ENCODE data around the gene NCKAP5. TPM values are rescaled to one million over a fixed set of nuclear protein-coding genes. Genes with fewer than 3 reads are reported as not detected.

NCKAP5 gene
- total RNA-seq, 1 donor from 2014 or later = 0.20 TPM

DNA sequence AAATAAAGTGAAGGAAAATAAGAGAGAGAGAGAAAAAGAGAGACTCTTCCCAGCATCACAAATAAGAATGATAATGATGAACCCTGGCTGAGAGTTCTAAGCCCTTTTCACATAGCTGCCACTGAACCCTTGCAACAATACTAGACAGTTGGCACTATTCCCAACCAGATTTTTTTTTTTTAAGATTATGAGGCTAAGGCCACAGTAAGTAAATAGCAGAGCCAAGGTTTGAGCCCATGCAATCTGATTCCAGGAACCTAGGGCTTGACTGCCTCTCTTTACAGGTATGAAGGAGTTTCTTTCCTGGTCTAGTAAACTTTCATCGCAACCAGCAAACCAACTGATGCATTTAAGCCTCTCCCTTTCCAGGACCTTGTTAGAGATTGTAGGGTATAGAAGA is 424.6 kb downstream of the NCKAP5 start:
- TF ChIP-seq, protein P1, sequence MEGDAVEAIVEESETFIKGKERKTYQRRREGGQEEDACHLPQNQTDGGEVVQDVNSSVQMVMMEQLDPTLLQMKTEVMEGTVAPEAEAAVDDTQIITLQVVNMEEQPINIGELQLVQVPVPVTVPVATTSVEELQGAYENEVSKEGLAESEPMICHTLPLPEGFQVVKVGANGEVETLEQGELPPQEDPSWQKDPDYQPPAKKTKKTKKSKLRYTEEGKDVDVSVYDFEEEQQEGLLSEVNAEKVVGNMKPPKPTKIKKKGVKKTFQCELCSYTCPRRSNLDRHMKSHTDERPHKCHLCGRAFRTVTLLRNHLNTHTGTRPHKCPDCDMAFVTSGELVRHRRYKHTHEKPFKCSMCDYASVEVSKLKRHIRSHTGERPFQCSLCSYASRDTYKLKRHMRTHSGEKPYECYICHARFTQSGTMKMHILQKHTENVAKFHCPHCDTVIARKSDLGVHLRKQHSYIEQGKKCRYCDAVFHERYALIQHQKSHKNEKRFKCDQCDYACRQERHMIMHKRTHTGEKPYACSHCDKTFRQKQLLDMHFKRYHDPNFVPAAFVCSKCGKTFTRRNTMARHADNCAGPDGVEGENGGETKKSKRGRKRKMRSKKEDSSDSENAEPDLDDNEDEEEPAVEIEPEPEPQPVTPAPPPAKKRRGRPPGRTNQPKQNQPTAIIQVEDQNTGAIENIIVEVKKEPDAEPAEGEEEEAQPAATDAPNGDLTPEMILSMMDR (IDR thresholded peaks at IDR 0.05; ENCODE audit: partially characterized antibody, unreplicated experiment) = no peak
- H3K4me1 Mint-ChIP-seq (ENCODE audit: low read depth, unreplicated experiment) = no peaks in the 10 kb centered on the region
- H3K27me3 Mint-ChIP-seq (ENCODE audit: unreplicated experiment) = no peaks in the 10 kb centered on the region
- no peak overlapping the region for H3K27ac Mint-ChIP-seq (ENCODE audit: unreplicated experiment)
- H3K9me3 Mint-ChIP-seq (ENCODE audit: unreplicated experiment) = no peaks in the 10 kb centered on the region
- no peak overlapping the region for H3K4me3 Mint-ChIP-seq (ENCODE audit: unreplicated experiment)
- no peaks in the 10 kb centered on the region for H3K36me3 Mint-ChIP-seq (ENCODE audit: unreplicated experiment)
- no peak for DNase-seq

DNA sequence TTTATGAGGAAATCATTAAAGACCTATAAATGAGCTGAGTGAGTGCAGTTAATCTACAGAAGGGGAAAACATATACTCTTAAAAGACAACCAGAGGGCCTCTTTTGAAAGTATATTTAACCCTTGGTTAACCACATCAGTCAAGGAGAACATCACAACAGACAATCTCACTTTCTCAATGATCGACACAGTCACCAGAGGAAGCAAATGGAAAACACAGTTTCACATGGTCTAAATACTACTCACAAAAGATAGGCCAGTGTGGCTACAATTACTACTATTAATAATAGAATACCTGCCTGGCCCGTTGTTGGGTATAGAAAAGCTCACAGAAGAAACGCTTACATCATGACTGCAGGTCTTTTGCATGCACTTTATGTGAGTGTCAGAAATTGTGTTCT is 426.2 kb downstream of the NCKAP5 start:
- TF ChIP-seq, protein P1 (IDR thresholded peaks at IDR 0.05; ENCODE audit: partially characterized antibody, unreplicated experiment) = no peak
- no peak overlapping the region for H3K4me3 Mint-ChIP-seq (ENCODE audit: unreplicated experiment)
- no peaks in the 10 kb centered on the region for H3K27me3 Mint-ChIP-seq (ENCODE audit: unreplicated experiment)
- H3K4me1 Mint-ChIP-seq (ENCODE audit: low read depth, unreplicated experiment) = no peaks in the 10 kb centered on the region
- no peak for DNase-seq
- no peaks in the 10 kb centered on the region for H3K36me3 Mint-ChIP-seq (ENCODE audit: unreplicated experiment)
- no peaks in the 10 kb centered on the region for H3K9me3 Mint-ChIP-seq (ENCODE audit: unreplicated experiment)
- H3K27ac Mint-ChIP-seq (ENCODE audit: unreplicated experiment) = no peak overlapping the region

DNA sequence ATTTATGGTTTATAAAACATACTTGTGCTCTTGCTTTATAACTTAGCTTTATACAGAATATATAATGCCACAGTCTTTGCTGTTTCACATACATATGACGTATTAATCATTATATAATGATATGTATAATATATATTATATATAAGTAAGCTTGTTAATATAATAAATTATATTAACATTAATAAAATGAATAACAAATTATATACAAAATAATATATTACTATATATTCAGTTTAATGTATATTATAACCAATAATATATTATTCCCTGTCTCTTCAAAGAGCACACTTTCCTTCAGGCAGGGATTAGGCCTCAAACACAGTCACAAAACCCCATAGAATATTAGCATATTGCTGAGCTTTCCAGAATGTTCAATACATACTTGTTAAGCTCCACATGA is 427.6 kb downstream of the NCKAP5 start:
- no peak overlapping the region for H3K4me3 Mint-ChIP-seq (ENCODE audit: unreplicated experiment)
- TF ChIP-seq, protein P1 (IDR thresholded peaks at IDR 0.05; ENCODE audit: partially characterized antibody, unreplicated experiment) = no peak

DNA sequence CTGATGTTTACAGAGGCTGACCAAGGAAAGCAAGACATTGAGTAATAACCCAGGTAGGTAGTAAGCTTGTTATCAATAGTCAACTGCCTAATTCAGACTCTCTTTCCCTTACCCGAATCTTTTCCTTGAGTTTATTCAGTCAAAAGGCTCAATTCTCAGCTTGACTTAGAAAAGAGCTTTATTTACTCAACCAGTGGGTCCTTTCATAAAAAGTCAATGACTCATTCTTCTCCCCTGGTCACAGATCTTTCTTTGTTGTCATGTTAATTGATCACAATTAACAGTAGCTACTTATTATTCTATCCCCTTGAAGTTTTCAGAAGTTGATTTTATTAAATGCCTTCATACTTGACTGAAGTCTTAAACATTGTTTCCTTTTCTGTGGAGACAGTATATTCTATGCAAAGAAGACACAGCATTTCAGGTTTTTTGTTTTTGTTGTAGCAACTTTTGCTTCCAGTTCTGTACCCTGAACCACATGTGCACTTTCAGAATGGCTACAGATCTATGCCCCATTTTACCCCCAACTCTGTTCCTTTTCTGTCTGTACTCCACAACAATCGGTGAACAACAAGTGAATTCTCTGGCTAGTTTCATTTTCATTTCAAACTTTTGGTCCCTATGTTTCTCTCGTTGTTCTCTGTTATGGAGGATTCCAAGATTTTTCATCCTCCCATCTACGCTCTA is 428.3 kb downstream of the NCKAP5 start:
- H3K27ac Mint-ChIP-seq (ENCODE audit: unreplicated experiment) = no peak overlapping the region
- H3K27me3 Mint-ChIP-seq (ENCODE audit: unreplicated experiment) = no peaks in the 10 kb centered on the region
- H3K4me1 Mint-ChIP-seq (ENCODE audit: low read depth, unreplicated experiment) = no peaks in the 10 kb centered on the region
- H3K4me3 Mint-ChIP-seq (ENCODE audit: unreplicated experiment) = no peak overlapping the region
- H3K9me3 Mint-ChIP-seq (ENCODE audit: unreplicated experiment) = no peaks in the 10 kb centered on the region
- no peak for DNase-seq
- TF ChIP-seq, protein P1 (IDR thresholded peaks at IDR 0.05; ENCODE audit: partially characterized antibody, unreplicated experiment) = no peak
- H3K36me3 Mint-ChIP-seq (ENCODE audit: unreplicated experiment) = no peaks in the 10 kb centered on the region

More for the DNA sequence above, 427.6 kb downstream of the NCKAP5 start:
- Mint-ChIP-seq H3K27ac (ENCODE audit: unreplicated experiment) (no peak overlapping the region), H3K9me3 (ENCODE audit: unreplicated experiment) (no peaks in the 10 kb centered on the region), H3K4me1 (ENCODE audit: low read depth, unreplicated experiment) (no peaks in the 10 kb centered on the region), H3K27me3 (ENCODE audit: unreplicated experiment) (no peaks in the 10 kb centered on the region), H3K36me3 (ENCODE audit: unreplicated experiment) (no peaks in the 10 kb centered on the region)
- DNase-seq = no peak

DNA sequence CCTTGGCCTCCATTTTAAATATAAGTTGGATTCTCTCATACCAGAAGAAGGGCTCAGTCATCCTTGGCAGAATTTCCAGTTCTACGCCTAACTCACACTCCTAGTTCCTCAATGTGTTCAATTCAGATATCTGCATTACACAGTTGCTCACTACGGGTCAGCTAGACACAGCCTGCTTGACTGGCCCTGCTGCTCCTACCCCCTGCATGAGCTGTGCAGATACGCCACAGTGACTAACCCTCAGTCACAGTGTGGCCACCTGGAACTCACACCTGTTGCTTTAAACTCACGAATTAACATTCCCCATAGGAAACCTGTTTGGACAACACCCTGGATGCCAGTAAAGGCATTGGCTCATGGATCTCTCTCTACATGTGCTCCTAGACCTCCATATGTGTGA is 429.6 kb downstream of the NCKAP5 start:
- Mint-ChIP-seq H3K4me3 (ENCODE audit: unreplicated experiment) (no peak overlapping the region), H3K4me1 (ENCODE audit: low read depth, unreplicated experiment) (no peaks in the 10 kb centered on the region), H3K27ac (ENCODE audit: unreplicated experiment) (no peak overlapping the region), H3K36me3 (ENCODE audit: unreplicated experiment) (no peaks in the 10 kb centered on the region), H3K27me3 (ENCODE audit: unreplicated experiment) (no peaks in the 10 kb centered on the region), H3K9me3 (ENCODE audit: unreplicated experiment) (no peaks in the 10 kb centered on the region)
- no peak for DNase-seq
- TF ChIP-seq, protein P1 (IDR thresholded peaks at IDR 0.05; ENCODE audit: partially characterized antibody, unreplicated experiment) = no peak
